ENCODE data around the gene ADCY10. TPM values are rescaled to one million over a fixed set of nuclear protein-coding genes. Genes with fewer than 3 reads are reported as not detected.
"Not testable (repeated sequence)": the region's sequence is repeated elsewhere in the genome, so short reads cannot be mapped to it uniquely, and the experiment has no call there.

ADCY10 gene
- total RNA-seq, 2 experiments from 2014 or later, result 0.05 to 0.13 TPM

GRCh38 chr1:167849666-167850065, 64.3 kb downstream of the ADCY10 start:
- Mint-ChIP-seq H3K9me3 (no peaks in the 10 kb centered on the region), H3K27me3 (no peaks in the 10 kb centered on the region), H3K27ac (no peak overlapping the region), H3K4me1 (no peaks in the 10 kb centered on the region), H3K4me3 (no peak overlapping the region), H3K36me3 (ENCODE audit: low read depth) (no peaks in the 10 kb centered on the region)
- ChIA-PET POLR2A (no interaction called here), CTCF (no interaction called here)
- no peak for DNase-seq

GRCh38 chr1:167842872-167843271, 71.1 kb downstream of the ADCY10 start:
- H3K27me3 Mint-ChIP-seq, result peaks cover 7% of the 10 kb centered on the region
- no peaks in the 10 kb centered on the region for H3K36me3 Mint-ChIP-seq (ENCODE audit: low read depth)
- ChIA-PET CTCF (no interaction called here), POLR2A (interaction anchor here (1.4 kb wide), 1 partner anchor 92 kb away, joined by 3 read pairs; no protein-coding TSS in a partner anchor)
- DNase-seq, result no peak
- H3K27ac Mint-ChIP-seq, result no peak overlapping the region
- H3K4me3 Mint-ChIP-seq, result no peak overlapping the region
- no peaks in the 10 kb centered on the region for H3K9me3 Mint-ChIP-seq
- peaks cover 3% of the 10 kb centered on the region for H3K4me1 Mint-ChIP-seq

- no peak overlapping the region for H3K27ac Mint-ChIP-seq
Measured at GRCh38 chr1:167841530-167841929, 72.4 kb downstream of the ADCY10 start.

GRCh38 chr1:167839009-167839408, 74.9 kb downstream of the ADCY10 start:
- Mint-ChIP-seq H3K4me3 (no peak overlapping the region), H3K36me3 (ENCODE audit: low read depth) (no peaks in the 10 kb centered on the region), H3K4me1 (peaks cover 8% of the 10 kb centered on the region), H3K9me3 (no peaks in the 10 kb centered on the region), H3K27ac (no peak overlapping the region), H3K27me3 (peaks cover 7% of the 10 kb centered on the region)
- ChIA-PET POLR2A (no interaction called here), CTCF (no interaction called here)
- no peak for DNase-seq

More at GRCh38 chr1:167841530-167841929, 72.4 kb downstream of the ADCY10 start:
- Mint-ChIP-seq H3K4me3 (no peak overlapping the region), H3K9me3 (no peaks in the 10 kb centered on the region), H3K36me3 (ENCODE audit: low read depth) (no peaks in the 10 kb centered on the region), H3K4me1 (peaks cover 8% of the 10 kb centered on the region), H3K27me3 (peaks cover 7% of the 10 kb centered on the region)
- DNase-seq, result no peak
- ChIA-PET POLR2A (no interaction called here), CTCF (no interaction called here)

- CTCF ChIA-PET, result no interaction called here
- H3K4me1 Mint-ChIP-seq, result peaks cover 8% of the 10 kb centered on the region
- H3K27ac Mint-ChIP-seq, result no peak overlapping the region
- POLR2A ChIA-PET, result no interaction called here
- DNase-seq, result no peak
- no peak overlapping the region for H3K4me3 Mint-ChIP-seq
- no peaks in the 10 kb centered on the region for H3K9me3 Mint-ChIP-seq
- H3K27me3 Mint-ChIP-seq, result peaks cover 7% of the 10 kb centered on the region
- no peaks in the 10 kb centered on the region for H3K36me3 Mint-ChIP-seq (ENCODE audit: low read depth)
Measured at GRCh38 chr1:167837326-167837725, 76.6 kb downstream of the ADCY10 start.

GRCh38 chr1:167836197-167836596, 77.7 kb downstream of the ADCY10 start:
- H3K36me3 Mint-ChIP-seq (ENCODE audit: low read depth), result no peaks in the 10 kb centered on the region
- H3K4me3 Mint-ChIP-seq, result no peak overlapping the region
- no peaks in the 10 kb centered on the region for H3K9me3 Mint-ChIP-seq
- peaks cover 7% of the 10 kb centered on the region for H3K27me3 Mint-ChIP-seq
- no peak for DNase-seq
- H3K27ac Mint-ChIP-seq, result no peak overlapping the region
- POLR2A ChIA-PET, result no interaction called here
- peaks cover 8% of the 10 kb centered on the region for H3K4me1 Mint-ChIP-seq
- CTCF ChIA-PET, result no interaction called here

GRCh38 chr1:167833904-167834303, 80.0 kb downstream of the ADCY10 start:
- H3K4me1 Mint-ChIP-seq, result peaks cover 8% of the 10 kb centered on the region
- no peaks in the 10 kb centered on the region for H3K36me3 Mint-ChIP-seq (ENCODE audit: low read depth)
- POLR2A ChIA-PET, result no interaction called here
- no peak for DNase-seq
- H3K27me3 Mint-ChIP-seq, result peaks cover 7% of the 10 kb centered on the region
- H3K4me3 Mint-ChIP-seq, result no peak overlapping the region
- H3K9me3 Mint-ChIP-seq, result no peaks in the 10 kb centered on the region
- no peak overlapping the region for H3K27ac Mint-ChIP-seq
- CTCF ChIA-PET, result no interaction called here

GRCh38 chr1:167832693-167833092, 81.2 kb downstream of the ADCY10 start:
- Mint-ChIP-seq H3K9me3 (no peaks in the 10 kb centered on the region), H3K4me1 (peaks cover 5% of the 10 kb centered on the region), H3K27ac (no peak overlapping the region), H3K27me3 (no peaks in the 10 kb centered on the region), H3K36me3 (ENCODE audit: low read depth) (no peaks in the 10 kb centered on the region), H3K4me3 (no peak overlapping the region)
- DNase-seq, result no peak
- CTCF ChIA-PET, result no interaction called here
- POLR2A ChIA-PET, result no interaction called here

GRCh38 chr1:167830668-167831067, 83.3 kb downstream of the ADCY10 start:
- H3K9me3 Mint-ChIP-seq, POLR2A ChIA-PET: not testable (repeated sequence)

GRCh38 chr1:167829868-167830267, 84.1 kb downstream of the ADCY10 start:
- POLR2A ChIA-PET, result no interaction called here
- Mint-ChIP-seq H3K4me1 (no peaks in the 10 kb centered on the region), H3K4me3 (no peak overlapping the region), H3K27me3 (no peaks in the 10 kb centered on the region), H3K27ac (no peak overlapping the region), H3K36me3 (ENCODE audit: low read depth) (no peaks in the 10 kb centered on the region), H3K9me3 (no peaks in the 10 kb centered on the region)
- CTCF ChIA-PET, result no interaction called here
- DNase-seq, result no peak

More at GRCh38 chr1:167830668-167831067, 83.3 kb downstream of the ADCY10 start:
- H3K4me1 Mint-ChIP-seq; H3K36me3 Mint-ChIP-seq (ENCODE audit: low read depth); H3K27me3 Mint-ChIP-seq; CTCF ChIA-PET; DNase-seq; H3K4me3 Mint-ChIP-seq; H3K27ac Mint-ChIP-seq: not testable (repeated sequence)

GRCh38 chr1:167826127-167826526, 87.8 kb downstream of the ADCY10 start:
- POLR2A ChIA-PET, result no interaction called here
- H3K27me3 Mint-ChIP-seq, result peaks cover 3% of the 10 kb centered on the region
- H3K4me3 Mint-ChIP-seq, result no peak overlapping the region
- H3K36me3 Mint-ChIP-seq (ENCODE audit: low read depth), result no peaks in the 10 kb centered on the region
- no peaks in the 10 kb centered on the region for H3K9me3 Mint-ChIP-seq
- DNase-seq, result no peak
- no peak overlapping the region for H3K27ac Mint-ChIP-seq
- peaks cover 9% of the 10 kb centered on the region for H3K4me1 Mint-ChIP-seq
- CTCF ChIA-PET, result interaction anchor here (1.2 kb wide), 1 partner anchor 18 kb away, joined by 3 read pairs; no protein-coding TSS in a partner anchor

- no peak for DNase-seq
- H3K36me3 Mint-ChIP-seq (ENCODE audit: low read depth), result no peaks in the 10 kb centered on the region
- H3K4me1 Mint-ChIP-seq, result peaks cover 9% of the 10 kb centered on the region
- peaks cover 5% of the 10 kb centered on the region for H3K27me3 Mint-ChIP-seq
- no peaks in the 10 kb centered on the region for H3K9me3 Mint-ChIP-seq
- ChIA-PET CTCF (interaction anchor here (1.2 kb wide), 1 partner anchor 17 kb away, joined by 3 read pairs; no protein-coding TSS in a partner anchor), POLR2A (no interaction called here)
- H3K4me3 Mint-ChIP-seq, result no peak overlapping the region
- no peak overlapping the region for H3K27ac Mint-ChIP-seq
Measured at GRCh38 chr1:167825419-167826079, 88.4 kb downstream of the ADCY10 start.

GRCh38 chr1:167824163-167824794, 89.7 kb downstream of the ADCY10 start:
- no peak overlapping the region for H3K27ac Mint-ChIP-seq
- no peak overlapping the region for H3K4me3 Mint-ChIP-seq
- POLR2A ChIA-PET, result no interaction called here
- no peak for DNase-seq
- peaks cover 3% of the 10 kb centered on the region for H3K36me3 Mint-ChIP-seq (ENCODE audit: low read depth)
- H3K9me3 Mint-ChIP-seq, result no peaks in the 10 kb centered on the region
- peaks cover 16% of the 10 kb centered on the region for H3K4me1 Mint-ChIP-seq
- CTCF ChIA-PET, result no interaction called here
- peaks cover 7% of the 10 kb centered on the region for H3K27me3 Mint-ChIP-seq

Measured in activated CD4-positive, alpha-beta memory T cell treated with anti-CD3 and anti-CD28 coated beads, Interleukin-2, amount 10 ng/mL, durations not matched to agents 7 days and 5 days (primary cell).